SH-SY5Y (cell line): ENCODE measurements around the gene NPHP4.
A peak's percentile ranks its signal among the peaks of the same experiment; 100 is the strongest.

ENCODE experiments used
- GATA2 ChIP-seq: IDR thresholded peaks from 2 replicates; pipeline ENCODE4 v1.6.1; 2011; ENCODE audit warnings: mild to moderate bottlenecking, low read depth, low read length
- GATA3 ChIP-seq: IDR thresholded peaks from 2 replicates; pipeline ENCODE4 v1.6.1; 2011; ENCODE audit warnings: low read depth, mild to moderate bottlenecking, low read length, moderate library complexity

The NPHP4 gene

GRCh38 chr1:6011946-6012258, 19.7 kb upstream of the NPHP4 start:
- TF ChIP-seq GATA3, result no peak
- TF ChIP-seq GATA2, result no peak

GRCh38 chr1:6011161-6011945, 19.1 kb upstream of the NPHP4 start:
- TF ChIP-seq GATA3 (no peak), GATA2 (no peak)

GRCh38 chr1:6010554-6010953, 18.3 kb upstream of the NPHP4 start:
- TF ChIP-seq GATA3, result no peak
- no peak for TF ChIP-seq GATA2

GRCh38 chr1:6009120-6010040, 17.2 kb upstream of the NPHP4 start:
- TF ChIP-seq GATA3 (no peak), GATA2 (no peak)

GRCh38 chr1:6008696-6009095, 16.5 kb upstream of the NPHP4 start:
- no peak for TF ChIP-seq GATA2

GRCh38 chr1:6008084-6008415, 15.8 kb upstream of the NPHP4 start:
- TF ChIP-seq GATA2 (no peak), GATA3 (no peak)

GRCh38 chr1:6007318-6008083, 15.3 kb upstream of the NPHP4 start:
- TF ChIP-seq GATA3 (no peak), GATA2 (no peak)

- no peak for TF ChIP-seq GATA3
- no peak for TF ChIP-seq GATA2
Observed at GRCh38 chr1:6006882-6007281, 14.7 kb upstream of the NPHP4 start.

- no peak for TF ChIP-seq GATA2
- no peak for TF ChIP-seq GATA3
Observed at GRCh38 chr1:6005276-6005917, 13.2 kb upstream of the NPHP4 start.

- TF ChIP-seq GATA3 (no peak), GATA2 (no peak)
Observed at GRCh38 chr1:6004412-6005123, 12.3 kb upstream of the NPHP4 start.

- TF ChIP-seq GATA2, result peak; percentile 87
- TF ChIP-seq GATA3, result no peak
Observed at GRCh38 chr1:6003568-6004411, 11.6 kb upstream of the NPHP4 start.

GRCh38 chr1:6002714-6003501, 10.7 kb upstream of the NPHP4 start:
- TF ChIP-seq GATA3 (no peak), GATA2 (no peak)
